ENCODE data around the gene HYDIN.

DNA sequence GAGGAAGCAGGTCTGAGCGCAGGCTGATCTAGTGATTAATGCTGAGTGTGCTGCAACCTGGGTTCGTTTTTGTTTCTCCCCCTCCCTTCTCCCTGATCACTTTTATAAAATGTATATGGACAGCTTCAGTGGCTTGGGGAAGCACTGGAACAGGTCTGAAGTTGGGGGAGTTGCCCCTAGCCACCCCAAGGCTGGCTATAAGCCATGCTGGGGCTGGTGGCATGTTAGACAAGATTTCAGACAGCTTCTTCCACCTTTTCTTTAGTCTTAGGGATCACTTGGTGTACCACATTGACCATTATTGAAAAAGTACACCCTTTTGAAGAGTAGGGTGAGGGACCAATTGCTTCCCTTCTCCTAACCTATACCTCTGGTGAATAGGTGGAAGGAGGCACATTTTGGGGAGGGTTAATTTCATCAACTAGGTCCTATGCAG, 425.8 kb downstream of the HYDIN start:
- TF ChIP-seq RAD21 (IDR thresholded peaks at IDR 0.05; ENCODE audit: low read length) (no peak), SIN3A (IDR thresholded peaks at IDR 0.05; ENCODE audit: borderline replicate concordance, low read depth, low read length) (no peak), CTCF (IDR thresholded peaks at IDR 0.05) (no peak), NFIC (IDR thresholded peaks at IDR 0.05; ENCODE audit: borderline replicate concordance) (no peak), FOXJ3 (CRISPR knock-in tag; IDR thresholded peaks at IDR 0.05) (no peak), POLR2AphosphoS5 (IDR thresholded peaks at IDR 0.05; ENCODE audit: low read depth, low read length) (no peak)
- TF ChIP-seq, protein P1, sequence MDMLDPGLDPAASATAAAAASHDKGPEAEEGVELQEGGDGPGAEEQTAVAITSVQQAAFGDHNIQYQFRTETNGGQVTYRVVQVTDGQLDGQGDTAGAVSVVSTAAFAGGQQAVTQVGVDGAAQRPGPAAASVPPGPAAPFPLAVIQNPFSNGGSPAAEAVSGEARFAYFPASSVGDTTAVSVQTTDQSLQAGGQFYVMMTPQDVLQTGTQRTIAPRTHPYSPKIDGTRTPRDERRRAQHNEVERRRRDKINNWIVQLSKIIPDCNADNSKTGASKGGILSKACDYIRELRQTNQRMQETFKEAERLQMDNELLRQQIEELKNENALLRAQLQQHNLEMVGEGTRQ (IDR thresholded peaks at IDR 0.05; ENCODE audit: borderline replicate concordance, low read depth, low read length) = no peak
